GM12891 (cell line): ENCODE results near the gene TTLL5.

ENCODE experiments used
- POLR2A ChIP-seq: IDR thresholded peaks from 2 replicates; pipeline ENCODE4 v1.6.1; 2011; ENCODE audit warnings: low read depth, low read length, control low read depth
- POLR2AphosphoS5 ChIP-seq: IDR thresholded peaks from 2 replicates; pipeline ENCODE4 v1.6.1; 2011; ENCODE audit warnings: low read depth, low read length, control low read depth
- POU2F2 ChIP-seq: IDR thresholded peaks from 2 replicates; pipeline ENCODE4 v1.6.1; 2011; ENCODE audit warnings: low read depth, mild to moderate bottlenecking, control low read depth, low read length, moderate library complexity
- SPI1 ChIP-seq: IDR thresholded peaks from 2 replicates; pipeline ENCODE4 v1.6.1; 2011; ENCODE audit warnings: low read depth, low read length, control low read depth

- TF ChIP-seq POLR2AphosphoS5, result no peak
- TF ChIP-seq POLR2A, result no peak
- TF ChIP-seq POU2F2, result no peak
- no peak for TF ChIP-seq SPI1
Observed at GRCh38 chr14:75849300-75849895, 188.4 kb downstream of the TTLL5 start.
